ENCODE results near the gene CAPRIN1. TPM values are rescaled to one million over a fixed set of nuclear protein-coding genes. Genes with fewer than 3 reads are reported as not detected.

The CAPRIN1 gene
- total RNA-seq, 1 donor = 225 TPM

GRCh38 chr11:34033399-34033798 is 18.1 kb upstream of the CAPRIN1 start:
- Histone ChIP-seq H3K4me3 (ENCODE audit: insufficient read depth, low read length) (no peak overlapping the region), H3K79me2 (ENCODE audit: insufficient read depth, low read length) (no peaks in the 10 kb centered on the region), H3K27ac (ENCODE audit: low read depth, low read length) (no peak overlapping the region), H3K4me1 (ENCODE audit: insufficient read depth, low read length) (no peaks in the 10 kb centered on the region), H4K20me1 (ENCODE audit: insufficient read depth, low read length) (no peaks in the 10 kb centered on the region), H2AFZ (ENCODE audit: low read length) (no peak overlapping the region), H3K36me3 (ENCODE audit: insufficient read depth, low read length) (no peaks in the 10 kb centered on the region), H3K9me3 (ENCODE audit: low read depth, low read length) (no peaks in the 10 kb centered on the region), H3K27me3 (ENCODE audit: insufficient read depth, low read length) (no peaks in the 10 kb centered on the region), H3K4me2 (ENCODE audit: insufficient read depth, low read length) (no peak overlapping the region)
- no peak for DNase-seq (ENCODE audit: insufficient read length, low spot score, missing footprints)
- no peak for TF ChIP-seq CTCF (IDR thresholded peaks at IDR 0.05; ENCODE audit: extremely low read depth, low read depth, low read length)

- H3K27ac ChIP-seq (ENCODE audit: low read depth, low read length) = no peak overlapping the region
- H3K79me2 ChIP-seq (ENCODE audit: insufficient read depth, low read length) = no peaks in the 10 kb centered on the region
- H3K4me2 ChIP-seq (ENCODE audit: insufficient read depth, low read length) = no peak overlapping the region
- no peaks in the 10 kb centered on the region for H3K4me1 ChIP-seq (ENCODE audit: insufficient read depth, low read length)
- no peak for DNase-seq (ENCODE audit: insufficient read length, low spot score, missing footprints)
- no peaks in the 10 kb centered on the region for H3K36me3 ChIP-seq (ENCODE audit: insufficient read depth, low read length)
- H3K4me3 ChIP-seq (ENCODE audit: insufficient read depth, low read length) = no peak overlapping the region
- H4K20me1 ChIP-seq (ENCODE audit: insufficient read depth, low read length) = no peaks in the 10 kb centered on the region
- no peak overlapping the region for H2AFZ ChIP-seq (ENCODE audit: low read length)
- TF ChIP-seq CTCF (IDR thresholded peaks at IDR 0.05; ENCODE audit: extremely low read depth, low read depth, low read length) = no peak
- no peaks in the 10 kb centered on the region for H3K9me3 ChIP-seq (ENCODE audit: low read depth, low read length)
- no peaks in the 10 kb centered on the region for H3K27me3 ChIP-seq (ENCODE audit: insufficient read depth, low read length)
Observed at GRCh38 chr11:34034053-34034452, 17.5 kb upstream of the CAPRIN1 start.

- H3K9me3 ChIP-seq (ENCODE audit: low read depth, low read length) = no peaks in the 10 kb centered on the region
- no peaks in the 10 kb centered on the region for H3K79me2 ChIP-seq (ENCODE audit: insufficient read depth, low read length)
- H3K27ac ChIP-seq (ENCODE audit: low read depth, low read length) = no peak overlapping the region
- no peak overlapping the region for H3K4me2 ChIP-seq (ENCODE audit: insufficient read depth, low read length)
- no peaks in the 10 kb centered on the region for H3K36me3 ChIP-seq (ENCODE audit: insufficient read depth, low read length)
- no peak overlapping the region for H2AFZ ChIP-seq (ENCODE audit: low read length)
- H4K20me1 ChIP-seq (ENCODE audit: insufficient read depth, low read length) = no peaks in the 10 kb centered on the region
- no peak overlapping the region for H3K4me3 ChIP-seq (ENCODE audit: insufficient read depth, low read length)
- H3K4me1 ChIP-seq (ENCODE audit: insufficient read depth, low read length) = no peaks in the 10 kb centered on the region
- no peak for TF ChIP-seq CTCF (IDR thresholded peaks at IDR 0.05; ENCODE audit: extremely low read depth, low read depth, low read length)
- no peaks in the 10 kb centered on the region for H3K27me3 ChIP-seq (ENCODE audit: insufficient read depth, low read length)
- DNase-seq (ENCODE audit: insufficient read length, low spot score, missing footprints) = no peak
Observed at GRCh38 chr11:34036456-34036855, 15.1 kb upstream of the CAPRIN1 start.

- no peak overlapping the region for H2AFZ ChIP-seq (ENCODE audit: low read length)
- H3K4me3 ChIP-seq (ENCODE audit: insufficient read depth, low read length) = no peak overlapping the region
- no peaks in the 10 kb centered on the region for H3K79me2 ChIP-seq (ENCODE audit: insufficient read depth, low read length)
- H4K20me1 ChIP-seq (ENCODE audit: insufficient read depth, low read length) = no peaks in the 10 kb centered on the region
- no peaks in the 10 kb centered on the region for H3K36me3 ChIP-seq (ENCODE audit: insufficient read depth, low read length)
- no peak for TF ChIP-seq CTCF (IDR thresholded peaks at IDR 0.05; ENCODE audit: extremely low read depth, low read depth, low read length)
- H3K4me1 ChIP-seq (ENCODE audit: insufficient read depth, low read length) = no peaks in the 10 kb centered on the region
- no peak overlapping the region for H3K4me2 ChIP-seq (ENCODE audit: insufficient read depth, low read length)
- no peak overlapping the region for H3K27ac ChIP-seq (ENCODE audit: low read depth, low read length)
- no peaks in the 10 kb centered on the region for H3K9me3 ChIP-seq (ENCODE audit: low read depth, low read length)
- DNase-seq (ENCODE audit: insufficient read length, low spot score, missing footprints) = no peak
- H3K27me3 ChIP-seq (ENCODE audit: insufficient read depth, low read length) = no peaks in the 10 kb centered on the region
Observed at GRCh38 chr11:34037016-34037415, 14.5 kb upstream of the CAPRIN1 start.
